HG03039 (cell line): ENCODE measurements around the gene IRAK3.
"Not testable (repeated sequence)": the region's sequence is repeated elsewhere in the genome, so short reads cannot be mapped to it uniquely, and the experiment has no call there.

Experiments
- ATAC-seq: cut with Tn5 transposase; IDR thresholded peaks from one replicate; pipeline ENCODE4 v1.9.1; 2021; ENCODE audit warnings: mild to moderate bottlenecking, moderate library complexity; ENCODE audit not compliant: unreplicated experiment

IRAK3 gene

DNA sequence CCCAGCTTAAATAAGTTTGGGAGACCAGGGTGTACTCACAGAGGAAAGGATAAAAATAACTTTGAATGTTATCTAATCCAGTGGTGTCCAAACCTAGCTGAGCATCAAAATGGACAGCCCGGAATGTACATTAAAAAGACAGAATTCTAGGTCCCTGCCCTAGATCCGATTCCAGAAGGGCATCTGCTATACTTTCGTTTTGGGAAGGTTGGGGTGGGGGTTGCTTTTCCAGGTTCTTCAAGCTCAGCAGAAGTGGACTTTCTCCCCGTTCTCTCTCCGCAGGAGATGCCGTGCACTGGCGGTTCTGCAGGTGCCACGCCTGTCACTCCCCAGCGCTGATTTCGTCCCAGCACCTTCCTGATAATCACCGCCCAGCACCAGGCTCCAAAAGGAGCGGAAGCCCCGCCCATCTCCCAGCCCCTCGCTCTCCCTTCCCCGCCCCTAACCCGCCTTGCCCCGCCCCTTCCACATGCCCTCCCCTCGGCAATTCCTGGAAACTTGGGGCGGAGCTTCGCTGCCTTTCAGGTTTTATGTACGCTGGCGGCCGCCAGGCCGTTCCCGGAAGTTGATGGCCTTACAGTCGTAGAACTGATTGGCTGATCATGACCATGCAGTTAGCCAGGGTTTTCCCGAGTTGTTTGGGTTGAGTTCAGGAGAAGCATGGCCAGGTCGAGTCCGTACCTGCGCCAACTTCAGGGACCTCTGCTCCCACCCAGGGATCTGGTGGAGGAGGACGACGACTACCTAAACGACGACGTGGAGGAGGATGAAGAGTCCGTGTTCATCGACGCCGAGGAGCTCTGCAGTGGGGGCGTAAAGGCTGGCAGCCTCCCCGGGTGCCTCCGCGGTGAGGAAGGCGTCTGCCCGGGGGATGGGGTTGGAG lies 113.2 kb downstream of the IRAK3 start, which contains the start of gene HELB:
TSS of gene HELB (plus strand) at position 550 of the 883 bp plus-strand sequence. CDS start at position 661, 111 bp downstream.
- peak; percentile 97 for ATAC-seq

DNA sequence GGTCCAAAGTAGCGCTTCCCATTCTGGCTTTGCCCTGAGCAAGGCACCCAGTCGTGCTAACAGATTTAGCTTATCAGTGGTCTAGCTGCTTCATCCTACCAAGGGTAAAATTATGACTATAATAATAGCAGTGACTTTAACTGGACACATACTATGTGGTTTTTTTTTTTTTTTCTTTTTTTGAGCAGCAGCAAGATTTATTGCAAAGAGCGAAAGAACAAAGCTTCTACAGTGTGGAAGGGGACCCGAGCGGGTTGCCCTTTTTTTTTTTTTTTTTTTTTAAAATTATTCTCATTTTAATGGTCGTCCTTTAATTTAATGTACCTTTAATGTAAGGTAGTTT lies 113.8 kb downstream of the IRAK3 start:
- no peak for ATAC-seq

DNA sequence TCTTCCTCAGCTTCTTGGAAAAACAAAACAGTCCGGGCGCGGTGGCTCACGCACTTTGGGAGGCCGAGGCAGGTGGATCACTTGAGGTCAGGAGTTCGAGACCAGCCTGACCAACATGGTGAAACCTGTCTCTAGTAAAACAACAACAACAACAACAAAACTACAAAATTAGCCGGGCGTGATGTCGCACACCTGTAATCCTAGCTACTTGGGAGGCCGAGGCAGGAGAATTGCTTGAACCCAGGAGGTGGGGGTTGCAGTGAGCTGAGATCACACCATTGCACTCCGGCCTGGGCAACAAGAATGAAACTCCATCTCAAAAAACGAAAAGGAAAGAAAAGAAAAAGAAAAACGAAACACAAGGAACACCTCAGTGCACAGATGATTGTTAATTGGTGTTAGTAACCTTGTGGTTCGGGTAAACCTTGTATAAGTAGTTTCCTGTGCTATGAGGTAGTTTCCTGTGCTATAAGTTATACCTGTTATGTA lies 114.3 kb downstream of the IRAK3 start:
- ATAC-seq = not testable (repeated sequence)
